BJ (cell line): ENCODE measurements around the gene GPRC5D. TPM values are rescaled to one million over a fixed set of nuclear protein-coding genes. Genes with fewer than 3 reads are reported as not detected.

Experiments
- CTCF ChIA-PET: fragments of 350-600 bp; formaldehyde crosslinking; extraction: SDS; loops from one replicate; lab custom pipeline; 2021; ENCODE audit warnings: antibody characterized with exemption, inconsistent platforms; lab: Yijun Ruan, JAX
- POLR2A ChIA-PET: fragments of 300-600 bp; sonication (Branson Sonifier 250); formaldehyde crosslinking; extraction: SDS; loops from one replicate; lab custom pipeline; 2021; ENCODE audit warnings: antibody characterized with exemption; lab: Charles Lee
- DNase-seq: peaks from one replicate; pipeline ENCODE4 v3.0.0-alpha.2; 2011; ENCODE audit warnings: low read depth
- H3K27me3 ChIP-seq: 2 replicates; pipeline ENCODE4 v1.6.0; 2011; ENCODE audit warnings: low read length; ENCODE audit not compliant: control insufficient read depth, insufficient read depth
- H3K36me3 ChIP-seq: 2 replicates; pipeline ENCODE4 v1.5.1; 2011; ENCODE audit warnings: low read length; ENCODE audit not compliant: control insufficient read depth, insufficient read depth
- H3K4me3 ChIP-seq: 2 replicates; pipeline ENCODE4 v1.5.1; 2011; ENCODE audit warnings: low read depth, mild to moderate bottlenecking, control low read depth, low read length
- CTCF ChIP-seq: IDR thresholded peaks from 2 replicates; pipeline ENCODE4 v1.5.1; 2011; ENCODE audit warnings: low read depth, mild to moderate bottlenecking, control low read depth, inconsistent platforms, low read length, moderate library complexity; ENCODE audit not compliant: insufficient read depth
- polyA plus RNA-seq: library from polyadenylated mRNA; depleted of rRNA; stranded (reverse); fragments of >200 nt; gene quantifications from 2 replicates; pipeline ENCODE4 v1.2.3, GENCODE V29; 2011

The GPRC5D gene
- polyA plus RNA-seq, 1 experiment: not detected

GRCh38 chr12:12982331-12982730 is 30.4 kb upstream of the GPRC5D start:
- TF ChIP-seq CTCF: no peak
- Histone ChIP-seq H3K4me3 (no peak overlapping the region), H3K27me3 (no peaks in the 10 kb centered on the region), H3K36me3 (peaks cover 10% of the 10 kb centered on the region)
- CTCF ChIA-PET: interaction anchor here (1.1 to 9.3 kb wide), 8 partner anchors 17 to 230 kb away, joined by 3 to 96 read pairs (median 6); no protein-coding TSS in a partner anchor
- DNase-seq: no peak
- POLR2A ChIA-PET: no interaction called here

DNA sequence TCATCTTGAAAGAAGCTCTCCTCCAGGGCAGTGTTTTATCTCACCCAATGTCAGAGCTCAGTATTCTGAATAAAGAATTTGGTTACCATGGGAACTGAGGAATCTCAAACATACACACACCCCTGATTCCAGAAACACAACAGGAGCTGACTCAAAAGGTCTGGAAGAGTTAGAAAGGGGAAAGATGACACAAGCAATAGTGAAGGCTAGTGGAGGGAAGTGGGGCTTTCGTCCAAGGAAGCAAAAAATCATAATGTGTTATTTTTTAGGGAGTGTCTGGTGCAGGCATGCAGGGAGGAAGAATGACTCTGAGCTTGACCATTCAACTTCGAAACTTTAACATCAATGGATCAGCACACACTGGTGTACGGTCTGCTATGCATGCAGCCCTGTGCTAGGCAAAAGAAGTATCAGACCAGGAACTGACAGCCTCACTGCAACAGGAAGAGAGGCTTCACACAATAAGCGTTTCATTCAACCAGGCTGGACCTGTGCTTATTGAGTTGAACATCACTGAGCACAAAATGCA is 27.8 kb upstream of the GPRC5D start:
- CTCF ChIA-PET: interaction anchor here (0.8 to 9.3 kb wide), 7 partner anchors 12 to 232 kb away, joined by 3 to 96 read pairs (median 3); no protein-coding TSS in a partner anchor
- POLR2A ChIA-PET: interaction anchor here (0.6 kb wide), 2 partner anchors 63 to 216 kb away, joined by 3 to 4 read pairs; partner anchors contain the start of gene EMP1
- TF ChIP-seq CTCF: no peak

DNA sequence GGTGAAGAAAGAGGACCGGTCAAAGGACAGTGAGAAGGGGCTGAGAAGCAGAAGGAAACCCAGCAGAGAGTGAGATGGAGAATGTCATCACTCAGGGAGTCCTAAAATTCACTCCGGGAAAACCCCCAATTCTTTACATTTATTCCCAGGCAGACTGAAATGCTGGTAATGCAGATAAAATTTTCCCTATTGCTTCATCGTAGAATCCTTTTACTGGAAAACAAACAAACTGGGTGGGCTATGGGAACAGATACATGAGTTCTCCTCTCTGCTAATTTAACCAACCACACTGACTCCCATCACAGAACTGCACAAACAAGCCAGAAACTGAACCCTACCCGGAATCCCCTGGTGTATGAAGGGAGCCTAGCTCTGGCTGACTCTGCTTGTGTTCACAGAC is 27.2 kb upstream of the GPRC5D start:
- no peak for DNase-seq
- H3K4me3 ChIP-seq: no peak overlapping the region
- H3K27me3 ChIP-seq: no peaks in the 10 kb centered on the region
- peaks cover 4% of the 10 kb centered on the region for H3K36me3 ChIP-seq
- ChIA-PET POLR2A (interaction anchor here (0.6 kb wide), 1 partner anchor 63 kb away, joined by 3 read pairs; no protein-coding TSS in a partner anchor), CTCF (interaction anchor here (0.8 to 9.3 kb wide), 5 partner anchors 12 to 190 kb away, joined by 3 to 96 read pairs (median 7); no protein-coding TSS in a partner anchor)
- TF ChIP-seq CTCF: no peak

More for the DNA sequence above, 27.8 kb upstream of the GPRC5D start:
- peak; percentile 99 for DNase-seq
- Histone ChIP-seq H3K27me3 (no peaks in the 10 kb centered on the region), H3K36me3 (peaks cover 2% of the 10 kb centered on the region), H3K4me3 (no peak overlapping the region)

DNA sequence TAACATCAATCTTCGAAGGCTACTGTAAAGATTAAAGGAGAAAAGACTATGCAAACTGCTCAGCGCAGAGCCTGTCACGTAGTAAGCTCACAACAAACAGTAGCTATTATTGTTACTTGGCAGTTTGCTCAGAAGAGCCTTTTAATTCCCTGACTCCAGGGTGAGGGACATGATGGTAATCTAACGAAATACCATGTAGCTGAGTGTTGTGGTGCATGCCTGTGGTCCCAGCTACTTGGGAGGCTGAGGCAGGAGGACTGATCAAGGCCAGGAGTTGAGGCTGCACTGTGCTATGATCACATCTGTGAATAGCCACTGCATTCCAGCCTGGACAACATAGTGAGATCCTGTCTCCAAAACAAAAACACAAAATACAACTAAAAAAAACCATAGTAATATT is 25.3 kb upstream of the GPRC5D start:
- ChIA-PET POLR2A (interaction anchor here (0.7 kb wide), 1 partner anchor 256 kb away, joined by 3 read pairs; no protein-coding TSS in a partner anchor), CTCF (interaction anchor here (1.1 to 2.5 kb wide), 3 partner anchors 138 to 189 kb away, joined by 3 to 11 read pairs (median 3); no protein-coding TSS in a partner anchor)
- Histone ChIP-seq H3K27me3 (no peaks in the 10 kb centered on the region), H3K4me3 (no peak overlapping the region), H3K36me3 (peaks cover 5% of the 10 kb centered on the region)
- no peak for DNase-seq
- no peak for TF ChIP-seq CTCF

- no peak for TF ChIP-seq CTCF
- CTCF ChIA-PET: interaction anchor here (0.7 to 2.7 kb wide), 11 partner anchors 12 to 188 kb away, joined by 3 to 22 read pairs (median 7); partner anchors contain the start of gene GPRC5D
- DNase-seq: peak; percentile 99
- Histone ChIP-seq H3K27me3 (no peaks in the 10 kb centered on the region), H3K4me3 (no peak overlapping the region), H3K36me3 (peaks cover 5% of the 10 kb centered on the region)
- POLR2A ChIA-PET: interaction anchor here (0.7 kb wide), 1 partner anchor 157 kb away, joined by 4 read pairs; no protein-coding TSS in a partner anchor
Observed at GRCh38 chr12:12976366-12976765, 24.4 kb upstream of the GPRC5D start.
